Nephron (organoid): Measurements from ENCODE around the gene OPRL1.

ENCODE experiments used
- H3K27ac Mint-ChIP-seq, 3 experiments: 2 replicates each; pipeline ENCODE4 v1.8.0; 2020; ENCODE audit warnings: mixed read lengths in 3 of 3, mild to moderate bottlenecking in 2 of 3, moderate library complexity in 1 of 3
- H3K27me3 Mint-ChIP-seq: 2 replicates; pipeline ENCODE4 v1.8.0; 2021; ENCODE audit warnings: low read depth, mild to moderate bottlenecking, moderate library complexity, mixed read lengths
- H3K36me3 Mint-ChIP-seq: 2 replicates; pipeline ENCODE4 v1.8.0; 2020; ENCODE audit warnings: low read depth, mixed read lengths
- H3K4me1 Mint-ChIP-seq: 2 replicates; pipeline ENCODE4 v1.8.0; 2020; ENCODE audit warnings: mixed read lengths
- H3K4me3 Mint-ChIP-seq, 3 experiments: 2 replicates each; pipeline ENCODE4 v1.8.0; 2020; ENCODE audit warnings: mild to moderate bottlenecking in 3 of 3, mixed read lengths in 3 of 3, moderate library complexity in 2 of 3
- H3K9me3 Mint-ChIP-seq: 2 replicates; pipeline ENCODE4 v1.8.0; 2020; ENCODE audit warnings: mixed read lengths
- CTCF ChIP-seq, 3 experiments: fragments of 200-600 bp; sonication (generic); IDR thresholded peaks; one replicate each; pipeline ENCODE4 v1.5.0; 2021; ENCODE audit warnings: antibody characterized with exemption in 3 of 3; ENCODE audit not compliant: unreplicated experiment in 3 of 3

The OPRL1 gene

GRCh38 chr20:64057628-64058498 lies 22.0 kb upstream of the OPRL1 start:
- Mint-ChIP-seq H3K4me3 (no peak overlapping the region), H3K36me3 (no peaks in the 10 kb centered on the region), H3K4me1 (peaks cover 11% of the 10 kb centered on the region), H3K27ac (peak overlapping the region in 1 of 3 experiments; percentile 41), H3K27me3 (peaks cover 10% of the 10 kb centered on the region), H3K9me3 (no peaks in the 10 kb centered on the region)
- peak; percentile 76 to 86 (median 82) for TF ChIP-seq CTCF (IDR thresholded peaks at IDR 0.05; ENCODE audit: unreplicated experiment in 3 of 3)

GRCh38 chr20:64058536-64058935 lies 21.3 kb upstream of the OPRL1 start:
- H3K4me1 Mint-ChIP-seq = peaks cover 7% of the 10 kb centered on the region

GRCh38 chr20:64062276-64062595 lies 17.6 kb upstream of the OPRL1 start:
- peak overlapping the region; percentile 78 to 94 (median 93) for H3K4me3 Mint-ChIP-seq
- no peaks in the 10 kb centered on the region for H3K9me3 Mint-ChIP-seq
- peaks cover 6% of the 10 kb centered on the region for H3K4me1 Mint-ChIP-seq
- no peaks in the 10 kb centered on the region for H3K36me3 Mint-ChIP-seq
- H3K27me3 Mint-ChIP-seq = peaks cover 6% of the 10 kb centered on the region
- TF ChIP-seq CTCF (IDR thresholded peaks at IDR 0.05; ENCODE audit: unreplicated experiment in 3 of 3) = no peak
- H3K27ac Mint-ChIP-seq = peak overlapping the region; percentile 27 to 77 (median 62)

More at GRCh38 chr20:64058536-64058935, 21.3 kb upstream of the OPRL1 start:
- peaks cover 8% of the 10 kb centered on the region for H3K27me3 Mint-ChIP-seq
- H3K9me3 Mint-ChIP-seq = no peaks in the 10 kb centered on the region
- H3K27ac Mint-ChIP-seq = peak overlapping the region in 1 of 3 experiments; percentile 41
- no peak overlapping the region for H3K4me3 Mint-ChIP-seq
- TF ChIP-seq CTCF (IDR thresholded peaks at IDR 0.05; ENCODE audit: unreplicated experiment in 3 of 3) = no peak
- H3K36me3 Mint-ChIP-seq = no peaks in the 10 kb centered on the region

- H3K27me3 Mint-ChIP-seq = peaks cover 6% of the 10 kb centered on the region
- no peak for TF ChIP-seq CTCF (IDR thresholded peaks at IDR 0.05; ENCODE audit: unreplicated experiment in 3 of 3)
- H3K27ac Mint-ChIP-seq = peak within 1 kb of the TSS; percentile 47 to 94 (median 62)
- peaks cover 6% of the 10 kb centered on the region for H3K4me1 Mint-ChIP-seq
- H3K9me3 Mint-ChIP-seq = no peaks in the 10 kb centered on the region
- peak within 1 kb of the TSS; percentile 93 to 99 (median 94) for H3K4me3 Mint-ChIP-seq
- no peaks in the 10 kb centered on the region for H3K36me3 Mint-ChIP-seq
These were observed 17.1 kb upstream of the OPRL1 start, which contains the start of gene TCEA2 for GRCh38 chr20:64062596-64063388. Gene TCEA2, plus strand, starts transcription at chr20:64063198. Its CDS starts 115 bp downstream, at chr20:64063313.

GRCh38 chr20:64063389-64064144 lies 16.3 kb upstream of the OPRL1 start:
- Mint-ChIP-seq H3K9me3 (no peaks in the 10 kb centered on the region), H3K27me3 (peaks cover 6% of the 10 kb centered on the region), H3K36me3 (no peaks in the 10 kb centered on the region), H3K4me3 (peak overlapping the region; percentile 93 to 99 (median 94)), H3K27ac (peak overlapping the region; percentile 47 to 94 (median 62)), H3K4me1 (peaks cover 6% of the 10 kb centered on the region)
- TF ChIP-seq CTCF (IDR thresholded peaks at IDR 0.05; ENCODE audit: unreplicated experiment in 3 of 3) = no peak
